Measurements from ENCODE around the gene FASTK.

Gene FASTK

GRCh38 chr7:151110236-151110940 is 29.8 kb upstream of the FASTK start:
- no peak for DNase-seq (ENCODE audit: low spot score)
- TF ChIP-seq CTCF (IDR thresholded peaks at IDR 0.05; ENCODE audit: extremely low read depth, missing control alignments): no peak

DNA sequence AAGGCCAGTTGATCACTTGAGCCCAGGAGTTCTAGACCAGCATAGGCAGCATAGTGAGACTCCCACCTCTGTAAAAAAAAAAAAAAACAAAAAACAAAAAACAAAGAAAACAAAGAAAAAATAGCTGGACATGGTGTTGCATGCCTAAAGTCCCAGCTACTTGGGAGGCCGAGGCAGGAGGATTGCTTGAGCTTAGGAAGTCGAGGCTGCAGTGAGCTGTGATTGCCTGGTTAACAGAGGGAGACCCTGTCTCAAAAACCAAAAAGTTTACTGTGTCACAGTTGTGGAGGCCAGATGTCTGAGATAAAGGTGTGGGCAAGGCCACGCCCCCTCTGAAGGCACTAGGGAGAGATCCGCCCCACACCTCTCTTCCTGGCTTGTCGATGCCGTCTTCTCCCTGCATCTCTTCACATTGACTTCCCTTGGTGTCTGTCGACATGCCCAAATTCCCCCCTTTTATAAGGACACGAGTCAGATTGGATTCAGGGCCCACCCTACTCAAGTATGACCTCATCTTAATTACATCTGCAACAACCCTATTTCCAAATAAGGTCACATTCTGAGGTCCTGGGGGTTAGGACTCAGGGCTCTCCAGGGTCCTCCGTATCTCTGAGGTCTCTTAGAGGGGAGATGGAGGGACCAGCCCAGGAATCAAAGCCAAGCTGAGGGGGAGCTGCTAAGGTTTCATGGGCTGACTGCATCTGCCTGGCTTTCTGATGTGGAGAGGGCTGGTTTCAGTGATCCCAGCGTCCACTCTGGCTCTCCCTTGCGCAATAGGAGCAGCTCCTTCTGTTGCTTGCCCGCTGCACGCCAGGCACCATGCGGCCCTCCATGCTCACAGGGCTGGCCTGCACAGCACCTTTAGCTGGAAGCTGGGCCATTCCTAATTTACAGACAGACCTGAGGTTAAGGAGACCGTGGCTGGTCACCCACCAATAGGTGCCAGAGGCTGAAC is 28.8 kb upstream of the FASTK start:
- TF ChIP-seq CTCF (IDR thresholded peaks at IDR 0.05; ENCODE audit: extremely low read depth, missing control alignments): no peak
- no peak for DNase-seq (ENCODE audit: low spot score)

- TF ChIP-seq CTCF (IDR thresholded peaks at IDR 0.05; ENCODE audit: extremely low read depth, missing control alignments): no peak
- DNase-seq (ENCODE audit: low spot score): no peak
These were observed 27.3 kb upstream of the FASTK start for GRCh38 chr7:151107882-151108281.

- DNase-seq (ENCODE audit: low spot score): no peak
- TF ChIP-seq CTCF (IDR thresholded peaks at IDR 0.05; ENCODE audit: extremely low read depth, missing control alignments): no peak
These were observed 24.0 kb upstream of the FASTK start for GRCh38 chr7:151104411-151105235.

DNA sequence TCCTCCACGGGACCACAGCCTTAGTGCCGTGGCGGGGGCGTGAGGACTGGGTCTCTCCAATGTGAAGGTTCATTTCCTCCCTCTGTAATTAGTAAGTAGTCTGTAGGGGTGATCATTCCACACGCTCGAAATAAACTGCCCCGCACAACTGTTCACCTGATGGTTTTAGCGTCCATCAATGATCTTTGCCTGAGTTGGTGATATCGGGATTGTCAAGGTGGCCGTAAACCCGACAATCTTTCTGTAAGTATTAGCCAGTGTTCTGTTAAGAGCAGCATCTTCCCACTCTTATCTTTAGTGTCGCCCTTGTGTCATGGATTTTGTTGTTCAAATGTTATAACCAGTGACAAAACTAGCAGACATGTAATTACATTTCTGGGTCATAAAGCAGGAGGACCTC is 23.4 kb upstream of the FASTK start:
- DNase-seq (ENCODE audit: low spot score): no peak
- no peak for TF ChIP-seq CTCF (IDR thresholded peaks at IDR 0.05; ENCODE audit: extremely low read depth, missing control alignments)

DNA sequence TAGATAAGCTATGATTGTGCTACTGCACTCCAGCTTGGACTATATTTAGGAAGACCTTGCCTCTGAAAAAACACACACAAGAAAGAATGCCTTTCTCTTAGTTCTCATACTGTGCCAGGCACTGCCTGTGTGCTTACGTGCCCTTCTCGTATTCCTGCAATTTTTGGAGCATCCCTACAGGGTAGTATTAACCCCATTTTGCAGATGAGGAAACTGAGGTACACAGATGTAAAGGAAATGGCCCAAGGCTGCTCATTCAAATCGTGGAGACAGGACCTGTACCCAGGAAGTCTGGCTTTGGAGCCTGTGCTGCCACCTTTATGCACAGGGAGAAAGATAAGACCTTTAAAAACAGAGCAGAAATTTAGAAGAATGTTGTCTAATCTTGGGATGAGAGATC is 22.4 kb upstream of the FASTK start:
- TF ChIP-seq CTCF (IDR thresholded peaks at IDR 0.05; ENCODE audit: extremely low read depth, missing control alignments): no peak
- no peak for DNase-seq (ENCODE audit: low spot score)

All from GM20000 (cell line).